Glomerular visceral epithelial cell (primary cell): ENCODE data around the gene GMPPA.
A peak's percentile ranks its signal among the peaks of the same experiment; 100 is the strongest.

Experiments used
- DNase-seq: peaks from one replicate; pipeline ENCODE4 v3.0.0-alpha.2; 2016; ENCODE audit errors: extremely low spot score

The GMPPA gene

DNA sequence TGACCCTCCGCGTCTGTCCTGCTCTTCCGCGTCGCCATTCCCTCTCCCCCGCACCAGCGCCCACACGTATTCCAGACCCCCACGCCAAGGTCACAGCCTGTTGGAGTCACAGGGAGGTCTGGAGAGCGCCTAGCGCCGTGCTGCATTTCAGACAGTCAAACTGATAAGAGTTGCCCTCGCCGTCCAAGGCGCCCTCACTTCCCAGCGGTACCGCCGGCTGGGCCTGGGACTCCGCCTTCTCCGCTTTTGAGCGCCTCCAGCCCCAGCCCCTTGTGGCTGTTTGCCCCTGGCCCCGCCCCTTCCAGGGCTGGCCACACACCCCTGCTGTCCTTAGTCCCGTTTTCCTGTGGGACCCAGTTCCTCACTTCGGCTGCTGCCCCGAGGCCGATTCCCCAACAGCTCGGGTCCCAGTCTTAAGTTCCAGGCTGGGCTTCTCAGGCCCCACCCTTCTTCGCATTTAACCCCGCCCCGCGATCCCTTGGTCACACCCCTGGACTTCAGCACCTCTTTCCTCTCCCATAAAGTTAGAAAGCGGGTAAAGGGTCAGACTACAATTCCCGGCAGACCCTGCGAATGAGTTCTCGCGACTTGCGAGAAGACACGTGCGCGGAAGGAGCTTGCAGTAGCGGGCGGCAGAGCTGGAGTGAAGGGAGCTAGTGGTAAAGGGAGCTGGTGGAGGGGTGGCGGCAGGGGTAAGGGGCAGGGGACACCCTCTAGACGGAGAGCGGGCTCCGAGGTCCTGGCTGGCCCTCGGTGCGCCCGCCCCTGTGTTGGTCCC lies at the start of gene GMPPA:
GMPPA (plus strand) TSS at position 612 of the 778 bp plus-strand sequence. CDS start 1,085 bp downstream, outside the sequence.
- DNase-seq: peak; percentile 99

DNA sequence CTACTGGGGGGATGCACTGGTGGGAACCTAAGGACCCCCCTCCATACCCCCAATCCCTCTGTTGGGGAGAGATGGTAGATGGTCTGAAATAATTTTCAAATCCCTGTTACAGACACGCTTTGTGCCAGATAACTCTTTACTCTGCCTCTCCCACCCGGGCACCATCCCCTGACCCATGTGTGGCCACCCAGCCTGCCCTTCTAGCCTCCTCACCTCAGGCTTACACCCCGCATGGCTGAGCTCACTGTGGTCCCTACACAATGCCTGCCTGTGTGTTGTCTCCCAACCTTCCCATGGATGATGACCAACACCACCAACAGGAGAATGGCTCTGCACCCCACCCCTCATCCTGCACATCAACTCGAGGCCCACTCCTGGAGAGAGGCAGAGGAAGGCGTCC lies 49.1 kb upstream of the GMPPA start:
- DNase-seq: no peak

DNA sequence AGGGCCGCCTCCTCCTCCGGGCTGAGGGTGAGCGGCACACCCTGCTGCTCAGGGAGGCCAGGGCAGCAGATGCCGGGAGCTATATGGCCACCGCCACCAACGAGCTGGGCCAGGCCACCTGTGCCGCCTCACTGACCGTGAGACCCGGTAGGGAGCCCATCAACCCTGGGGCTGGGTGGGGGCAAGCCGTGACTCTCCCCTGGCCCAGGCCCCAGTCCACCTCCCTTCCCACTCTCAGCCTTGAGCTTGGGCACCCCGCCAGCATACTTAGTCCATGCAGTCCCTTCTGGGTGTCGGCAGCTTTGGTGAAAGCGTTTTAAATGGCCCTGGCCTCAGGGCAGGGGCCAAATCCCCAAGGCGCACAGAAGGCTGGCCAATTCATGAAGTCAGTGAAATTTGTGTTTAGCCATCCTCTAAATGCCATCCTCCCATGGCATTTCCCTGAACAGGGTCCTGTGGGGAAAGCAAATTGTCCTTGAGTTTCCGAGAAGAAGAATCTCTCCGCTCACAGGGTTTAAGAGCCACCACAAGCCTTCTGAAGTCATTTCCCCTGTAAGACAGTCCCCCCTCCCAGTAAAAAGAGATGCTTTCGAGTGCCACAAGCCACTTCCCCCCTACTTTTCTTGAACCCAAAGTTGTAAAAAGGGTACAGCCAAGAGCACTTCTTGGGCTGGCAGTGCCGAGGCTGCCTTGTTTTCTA lies 46.9 kb upstream of the GMPPA start:
- no peak for DNase-seq

GRCh38 chr2:219452361-219453317 lies 46.1 kb upstream of the GMPPA start:
- peak; percentile 95 for DNase-seq

DNA sequence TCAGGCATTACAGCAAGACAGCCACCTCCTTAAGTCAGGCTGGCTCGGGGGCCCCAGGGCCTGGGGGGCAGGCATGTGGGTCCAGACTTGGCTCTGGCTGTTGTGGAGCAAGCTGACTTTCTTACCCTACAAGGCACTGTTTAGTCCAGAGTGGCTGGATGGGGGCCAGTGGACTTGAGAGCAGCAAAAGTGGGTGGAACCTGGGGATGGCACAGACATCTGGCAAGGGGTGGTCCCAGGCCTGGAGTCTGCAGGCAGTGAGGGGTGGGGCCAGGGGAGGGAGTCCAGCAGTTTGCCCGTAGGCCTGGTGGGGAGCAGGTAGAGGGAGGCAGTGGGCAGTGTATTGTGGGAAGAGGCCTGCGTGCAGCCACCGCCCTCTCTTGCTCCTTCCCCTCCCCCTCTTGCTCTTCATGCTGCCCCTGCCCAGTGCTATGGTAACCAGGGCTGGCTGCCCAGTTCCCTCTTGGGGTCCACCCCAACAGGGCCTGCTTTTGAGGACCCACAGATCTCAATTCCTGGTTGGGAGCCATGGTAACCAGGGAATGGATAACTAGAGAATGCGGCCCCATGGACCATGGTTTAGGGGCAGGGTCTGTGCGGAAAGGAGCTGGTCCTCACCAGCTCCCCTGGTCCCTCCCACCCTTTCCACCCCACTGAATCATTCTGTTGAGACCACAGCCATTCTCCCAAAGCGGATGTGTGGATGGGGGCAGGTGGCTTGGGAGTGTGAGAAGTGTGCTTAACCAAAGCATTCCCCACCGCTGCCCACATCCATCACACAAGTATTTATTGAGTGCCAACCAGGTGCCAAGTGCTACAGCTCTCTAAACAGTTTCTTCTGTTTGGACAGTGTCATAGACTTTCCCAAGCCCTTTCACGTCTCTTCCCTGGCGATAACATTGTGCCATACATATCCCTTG lies 44.8 kb upstream of the GMPPA start:
- peak; percentile 91 for DNase-seq

DNA sequence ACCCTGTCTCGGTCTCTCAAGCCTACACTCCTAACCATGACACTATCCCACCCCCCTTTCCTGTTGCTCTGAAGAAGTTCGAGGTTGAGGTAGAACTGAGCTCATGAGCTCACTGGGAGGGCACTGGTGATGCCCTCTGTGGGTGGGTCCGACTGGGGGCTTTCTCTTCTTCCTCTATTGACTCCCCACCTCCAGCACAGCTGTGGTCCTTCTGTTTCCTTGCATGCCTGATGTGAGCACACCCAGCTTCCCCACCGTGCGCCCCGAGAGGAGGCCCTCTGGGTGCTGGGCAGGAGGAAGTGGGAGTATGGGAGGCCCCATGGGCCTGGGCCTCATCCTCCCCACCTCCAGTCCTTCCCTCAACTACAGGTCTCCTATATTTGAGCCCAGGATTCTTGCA lies 43.1 kb upstream of the GMPPA start:
- no peak for DNase-seq

DNA sequence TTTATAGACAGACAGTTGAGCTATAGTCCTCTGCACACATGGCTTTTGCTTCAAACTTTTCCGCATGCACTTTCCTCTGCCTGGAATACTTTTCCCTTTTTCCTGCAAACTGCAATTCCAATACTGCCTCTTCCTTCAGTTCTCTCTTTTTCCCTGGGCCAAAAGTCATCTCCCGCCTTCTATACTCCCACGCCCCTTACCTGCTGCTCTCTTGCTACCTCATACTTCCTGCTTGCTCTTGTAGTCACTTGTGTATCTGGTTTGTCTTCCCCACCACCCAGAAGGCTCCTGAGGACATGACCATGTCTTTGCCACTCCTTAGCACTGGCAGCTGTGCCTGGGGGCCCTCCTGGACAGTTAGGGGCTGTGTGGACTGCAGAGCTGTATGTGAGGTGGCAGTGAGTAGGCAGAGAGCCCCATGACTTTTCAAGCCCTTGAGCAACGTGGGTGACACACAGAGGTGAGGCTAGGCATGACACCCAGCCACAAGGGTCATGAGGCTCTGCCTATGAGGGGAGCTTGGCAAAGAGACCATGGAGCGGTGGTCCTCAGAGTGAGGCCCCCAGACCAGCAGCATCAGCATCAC lies 40.8 kb upstream of the GMPPA start:
- DNase-seq: no peak

GRCh38 chr2:219458996-219459395 lies 39.7 kb upstream of the GMPPA start:
- no peak for DNase-seq

DNA sequence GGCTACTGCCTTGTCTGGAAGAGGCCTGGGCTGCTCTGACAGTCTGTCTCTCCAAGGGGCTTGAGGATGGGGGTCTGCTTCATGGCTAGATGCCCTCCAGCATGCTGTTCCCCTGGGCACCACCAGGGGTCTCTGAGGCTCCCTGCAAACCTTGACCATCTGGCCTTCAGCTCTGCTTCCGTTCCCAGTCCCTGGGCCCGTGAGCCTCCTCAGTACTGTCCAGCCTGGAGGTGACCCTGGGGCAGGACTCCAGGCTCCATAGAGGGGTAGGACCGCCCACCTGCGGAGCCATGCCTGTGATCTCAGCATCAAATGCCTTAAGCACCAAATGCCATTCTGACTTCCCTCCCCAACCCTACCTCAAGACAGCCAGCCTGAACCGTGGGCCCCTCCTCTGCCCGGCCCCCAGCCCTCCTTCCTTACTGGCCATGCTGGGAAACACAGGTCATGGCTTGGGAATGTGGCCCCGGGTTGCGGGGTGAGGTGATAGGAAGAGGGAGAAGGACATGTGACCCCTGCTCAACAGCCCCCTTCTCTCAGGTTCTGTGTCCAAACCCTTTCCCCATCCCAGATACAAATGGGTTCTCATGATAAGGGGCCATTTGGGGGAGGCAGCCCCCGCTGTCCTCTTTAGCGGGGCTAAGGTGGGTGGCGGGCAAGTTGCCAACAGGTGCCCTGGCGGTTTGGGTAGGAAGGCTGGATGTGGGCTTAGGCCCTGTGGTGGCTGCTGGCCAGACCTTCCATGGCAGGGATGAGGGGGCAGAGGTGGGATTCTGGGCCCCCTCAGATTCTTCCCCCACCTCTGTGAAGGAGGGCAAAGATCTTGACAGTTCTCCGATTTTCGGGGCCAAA lies 39.0 kb upstream of the GMPPA start:
- DNase-seq: peak; percentile 71

DNA sequence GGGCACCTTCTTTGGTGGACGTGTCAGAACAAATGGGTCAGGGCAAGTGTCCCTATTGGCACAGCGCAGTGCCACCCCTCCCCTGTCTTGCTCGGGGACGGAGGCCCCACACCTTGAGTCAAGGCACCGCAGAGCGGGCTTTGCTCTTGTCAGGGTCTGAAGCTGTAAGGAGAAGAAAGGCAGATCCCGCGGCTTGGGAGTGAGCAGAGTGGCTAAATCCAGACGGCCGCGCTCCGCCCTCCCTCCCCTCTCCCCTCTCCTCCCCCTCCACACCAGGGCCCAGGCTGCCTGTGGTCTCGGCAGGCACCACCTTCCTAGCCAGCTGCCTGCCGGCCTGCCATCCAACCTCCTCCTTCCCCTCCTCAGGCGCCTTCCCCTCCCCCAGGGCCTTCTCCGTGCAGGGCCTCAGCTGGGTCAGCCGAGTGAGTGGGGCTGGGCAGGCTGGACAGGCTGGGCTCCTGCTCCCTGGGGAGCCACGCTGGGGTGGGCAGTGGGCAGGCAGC lies 38.2 kb upstream of the GMPPA start:
- DNase-seq: peak; percentile 86

DNA sequence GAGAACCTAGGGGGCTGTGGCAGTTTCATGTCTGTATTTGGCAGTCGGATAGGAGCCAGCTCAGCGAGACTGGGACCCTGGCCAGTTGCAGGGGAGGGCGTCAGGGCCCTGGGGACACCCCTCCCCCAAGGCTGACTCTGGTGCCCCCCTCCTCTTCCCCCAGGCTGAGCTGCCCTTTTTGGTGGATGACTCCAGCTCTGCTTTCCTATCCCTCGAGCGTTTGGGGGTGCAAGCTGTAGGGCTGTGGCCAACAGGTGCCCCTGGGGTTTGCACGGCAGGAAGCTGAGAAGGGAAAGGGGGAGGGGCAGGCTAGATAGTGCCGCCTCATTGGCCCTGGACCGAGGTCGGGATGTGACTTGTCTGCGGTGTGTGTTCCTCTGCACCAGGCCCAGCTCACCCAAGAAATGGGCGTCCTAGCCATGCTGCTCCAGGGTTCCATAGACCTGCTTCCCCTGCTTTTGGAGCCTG lies 37.6 kb upstream of the GMPPA start:
- no peak for DNase-seq

GRCh38 chr2:219461669-219462068 lies 37.0 kb upstream of the GMPPA start:
- no peak for DNase-seq

- no peak for DNase-seq
These were observed 36.3 kb upstream of the GMPPA start for GRCh38 chr2:219462349-219462748.

DNA sequence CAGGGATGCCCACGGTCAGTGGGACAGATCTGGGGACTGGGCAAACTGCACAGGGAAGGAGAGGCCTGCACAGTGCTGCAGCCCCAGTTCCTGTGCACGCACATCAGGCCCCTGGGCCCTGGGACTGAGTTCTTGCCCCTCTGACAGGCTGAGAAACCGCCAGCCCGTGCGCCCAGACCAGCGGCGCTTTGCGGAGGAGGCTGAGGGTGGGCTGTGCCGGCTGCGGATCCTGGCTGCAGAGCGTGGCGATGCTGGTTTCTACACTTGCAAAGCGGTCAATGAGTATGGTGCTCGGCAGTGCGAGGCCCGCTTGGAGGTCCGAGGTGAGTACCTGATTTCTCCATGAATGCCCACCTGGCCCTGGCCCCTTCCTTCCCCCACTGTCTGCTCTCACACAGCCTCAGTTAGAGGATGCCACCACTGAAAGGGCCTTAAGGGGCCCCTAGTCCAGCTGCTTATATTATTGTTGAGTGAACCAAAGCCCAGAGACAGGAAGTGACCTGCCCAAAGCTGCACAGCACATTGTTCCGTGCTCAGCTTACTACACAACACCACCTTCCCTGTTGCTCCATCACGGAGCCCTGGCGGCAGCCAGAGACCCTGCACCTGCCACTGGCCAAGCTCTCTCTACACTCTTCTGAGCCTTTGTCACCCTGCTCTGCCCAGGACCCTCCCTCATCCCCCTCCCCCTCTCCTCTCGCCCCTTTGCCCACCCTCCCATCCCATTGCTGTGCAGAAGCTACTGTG lies 34.2 kb upstream of the GMPPA start:
- no peak for DNase-seq

- no peak for DNase-seq
These were observed 32.8 kb upstream of the GMPPA start for GRCh38 chr2:219465659-219466561.

DNA sequence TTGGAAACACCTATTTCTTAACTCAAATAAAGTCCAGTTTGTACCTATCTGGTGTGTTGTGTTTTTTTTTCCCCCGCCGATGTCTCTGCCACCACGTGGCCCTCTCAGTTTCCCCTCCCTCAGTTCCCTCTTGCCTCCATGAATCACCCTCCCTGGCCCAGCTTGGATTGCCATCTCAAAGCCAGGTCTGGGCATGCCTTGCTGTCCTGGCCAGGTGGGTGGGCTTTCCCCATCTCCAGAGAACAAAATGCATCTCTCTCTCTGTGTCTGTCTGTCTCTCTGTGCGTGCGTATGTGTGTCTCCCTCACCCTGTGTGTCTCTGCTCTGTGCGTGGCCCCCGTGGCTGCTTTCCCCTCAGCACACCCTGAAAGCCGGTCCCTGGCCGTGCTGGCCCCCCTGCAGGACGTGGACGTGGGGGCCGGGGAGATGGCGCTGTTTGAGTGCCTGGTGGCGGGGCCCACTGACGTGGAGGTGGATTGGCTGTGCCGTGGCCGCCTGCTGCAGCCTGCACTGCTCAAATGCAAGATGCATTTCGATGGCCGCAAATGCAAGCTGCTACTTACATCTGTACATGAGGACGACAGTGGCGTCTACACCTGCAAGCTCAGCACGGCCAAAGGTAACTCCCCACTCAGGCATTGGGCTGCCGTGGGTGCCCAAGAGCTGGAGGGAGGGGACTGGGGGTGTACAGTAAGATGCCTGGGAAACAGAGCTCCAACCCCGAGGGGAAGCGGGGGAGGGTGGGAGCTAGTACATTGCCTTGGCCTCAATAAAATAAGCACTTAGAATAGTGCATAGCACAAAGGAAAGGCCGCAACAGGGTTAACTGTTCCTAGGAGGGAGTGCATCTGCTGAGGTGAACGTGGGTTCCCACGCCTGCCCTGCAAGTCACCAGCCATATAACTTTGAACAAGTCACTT lies 31.6 kb upstream of the GMPPA start:
- DNase-seq: no peak

DNA sequence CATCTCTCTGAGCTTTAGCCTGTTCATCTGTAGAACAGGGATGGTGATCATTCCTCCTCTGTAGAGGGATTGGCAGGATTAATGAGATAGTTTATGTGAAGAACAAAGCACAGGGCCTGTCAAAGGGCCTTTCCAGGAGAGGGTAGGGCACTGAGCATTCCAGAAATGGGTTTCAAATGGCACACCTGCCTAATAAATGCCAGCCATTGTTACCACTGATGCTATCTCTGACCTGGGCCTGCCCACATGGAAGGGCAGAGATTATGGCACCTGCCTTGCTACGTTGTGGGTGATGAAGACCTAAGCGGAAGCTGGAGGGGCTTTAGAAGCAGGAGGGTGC lies 31.0 kb upstream of the GMPPA start:
- no peak for DNase-seq
